ENCODE results near the gene SH3RF3. TPM values are rescaled to one million over a fixed set of nuclear protein-coding genes. Genes with fewer than 3 reads are reported as not detected.

SH3RF3 gene
- total and polyA plus RNA-seq, 10 of the 15 experiments (the other 5 are each of a cell fraction or from before 2014, with no cell fraction given), result 0.08 to 8.8 (median 2.3) TPM

GRCh38 chr2:109128616-109129355 is at the start of gene SH3RF3 (continued):
- no peak for TF ChIP-seq IRF4 (IDR thresholded peaks at IDR 0.05; ENCODE audit: low read depth, low read length)
- TF ChIP-seq ZSCAN29 (IDR thresholded peaks at IDR 0.05), result no peak
- TF ChIP-seq YBX1 (IDR thresholded peaks at IDR 0.05), result no peak
- no peak for TF ChIP-seq CUX1 (IDR thresholded peaks at IDR 0.05; ENCODE audit: insufficient replicate concordance, low read depth, low read length)
- no peak for TF ChIP-seq POU2F2 (IDR thresholded peaks at IDR 0.05; ENCODE audit: borderline replicate concordance, low read depth, low read length)
- no peak for TF ChIP-seq MLLT1 (IDR thresholded peaks at IDR 0.05)
- TF ChIP-seq TCF3 (IDR thresholded peaks at IDR 0.05; ENCODE audit: borderline replicate concordance, insufficient read depth, low read depth, low read length), result no peak
- no peak for TF ChIP-seq FOS (IDR thresholded peaks at IDR 0.05; ENCODE audit: borderline replicate concordance, extremely low read depth, insufficient read length)
- TF ChIP-seq BCL11A (IDR thresholded peaks at IDR 0.05; ENCODE audit: low read depth, low read length), result no peak
- no peak for TF ChIP-seq E2F4 (IDR thresholded peaks at IDR 0.05; ENCODE audit: low read depth, low read length)
- peak; percentile 72; the same call in 1 of the 2 replicates for TF ChIP-seq GATAD2B (conservative IDR thresholded peaks at IDR 0.05; ENCODE audit: low read depth)
- TF ChIP-seq MYB (IDR thresholded peaks at IDR 0.05; ENCODE audit: borderline replicate concordance, low read depth, low read length), result no peak
- TF ChIP-seq ETV6 (conservative IDR thresholded peaks at IDR 0.05 in 1 of 2, IDR thresholded peaks at IDR 0.05 in 1 of 2; ENCODE audit: borderline replicate concordance in 1 of 2, low read depth in 1 of 2), result no peak
- peak; percentile 38; the same call in 1 of the 2 replicates for TF ChIP-seq MAX (IDR thresholded peaks at IDR 0.05; ENCODE audit: low read depth, low read length)
- TF ChIP-seq BHLHE40 (IDR thresholded peaks at IDR 0.05; ENCODE audit: borderline replicate concordance in 1 of 2, low read depth in 2 of 2, low read length in 1 of 2), result peak; percentile 84 to 96
- TF ChIP-seq RB1 (IDR thresholded peaks at IDR 0.05; ENCODE audit: borderline replicate concordance), result peak; percentile 19; the same call in 1 of the 2 replicates
- TF ChIP-seq EGR1 (IDR thresholded peaks at IDR 0.05; ENCODE audit: borderline replicate concordance in 1 of 2, low read depth in 2 of 2, low read length in 2 of 2), result peak in 1 of 2 experiments; percentile 58; a peak in 1 of 3 replicates

Measured in GM12878 (cell line).